Keratinocyte (primary cell): Measurements from ENCODE around the gene SULF2. TPM values are rescaled to one million over a fixed set of nuclear protein-coding genes. Genes with fewer than 3 reads are reported as not detected.

ENCODE experiments used
- DNase-seq: peaks from one replicate; pipeline ENCODE4 v3.0.0-alpha.2; 2011; ENCODE audit warnings: low read depth, missing footprints, low spot score
- FAIRE-seq: peaks from 2 replicates; lab custom pipeline; 2011; peaks lifted over from hg19 to GRCh38; lab: Jason Lieb, UNC
- H2AFZ ChIP-seq: 2 replicates; pipeline ENCODE4 v1.6.0; 2012; ENCODE audit warnings: low read length, control low read depth, inconsistent platforms; ENCODE audit not compliant: control insufficient read depth
- H3K27ac ChIP-seq: 2 replicates; pipeline ENCODE4 v1.5.1; 2011; ENCODE audit warnings: low read length; ENCODE audit not compliant: control insufficient read depth, insufficient read depth
- H3K27me3 ChIP-seq: 3 replicates; pipeline ENCODE4 v1.6.0; 2011; ENCODE audit warnings: low read length; ENCODE audit not compliant: control insufficient read depth, insufficient read depth; ENCODE audit errors: extremely low read depth
- H3K36me3 ChIP-seq, 2 experiments: 2 replicates in 1 of 2; 3 replicates in 1 of 2; pipeline ENCODE4 v1.5.1; 2011; ENCODE audit warnings: low read length in 2 of 2, mild to moderate bottlenecking in 1 of 2; ENCODE audit not compliant: control insufficient read depth in 2 of 2, insufficient read depth in 2 of 2; ENCODE audit errors: extremely low read depth in 1 of 2
- H3K4me1 ChIP-seq: 3 replicates; pipeline ENCODE4 v1.5.1; 2011; ENCODE audit warnings: low read length; ENCODE audit not compliant: control insufficient read depth, insufficient read depth; ENCODE audit errors: extremely low read depth
- H3K4me2 ChIP-seq: 3 replicates; pipeline ENCODE4 v1.6.0; 2011; ENCODE audit warnings: low read depth, low read length; ENCODE audit not compliant: control insufficient read depth, insufficient read depth; ENCODE audit errors: extremely low read depth
- H3K4me3 ChIP-seq, 3 experiments: fragments of 200-600 bp in 1 of 3; sonication (generic) in 1 of 3; 2 replicates in 2 of 3; 3 replicates in 1 of 3; pipeline ENCODE4 v1.5.1; 2011 to 2016; ENCODE audit warnings: low read length in 3 of 3, mild to moderate bottlenecking in 3 of 3, control low read depth in 2 of 3, inconsistent platforms in 1 of 3, low read depth in 1 of 3, mixed read lengths in 1 of 3, mixed run types in 1 of 3, moderate library complexity in 1 of 3; ENCODE audit not compliant: control insufficient read depth in 2 of 3, insufficient read depth in 2 of 3; ENCODE audit errors: extremely low read depth in 1 of 3
- H3K79me2 ChIP-seq: 2 replicates; pipeline ENCODE4 v1.6.0; 2012; ENCODE audit warnings: low read length; ENCODE audit not compliant: control insufficient read depth, insufficient read depth
- H3K9ac ChIP-seq: 3 replicates; pipeline ENCODE4 v1.6.0; 2011; ENCODE audit warnings: low read length; ENCODE audit not compliant: control insufficient read depth, insufficient read depth; ENCODE audit errors: extremely low read depth
- H3K9me1 ChIP-seq: 3 replicates; pipeline ENCODE4 v1.6.0; 2011; ENCODE audit warnings: low read length; ENCODE audit not compliant: control insufficient read depth, insufficient read depth; ENCODE audit errors: extremely low read depth
- H3K9me3 ChIP-seq: 2 replicates; pipeline ENCODE4 v1.5.1; 2012; ENCODE audit warnings: low read depth, low read length; ENCODE audit not compliant: control insufficient read depth
- H4K20me1 ChIP-seq: 3 replicates; pipeline ENCODE4 v1.6.0; 2011; ENCODE audit warnings: low read length; ENCODE audit not compliant: control insufficient read depth, insufficient read depth; ENCODE audit errors: extremely low read depth
- EZH2 ChIP-seq: IDR thresholded peaks from one replicate; pipeline ENCODE4 v1.6.1; 2012; ENCODE audit warnings: inconsistent platforms, mild to moderate bottlenecking, low read length, moderate library complexity
- dilution Hi-C: fragments of 300-500 bp; cut with MboI; formaldehyde crosslinking; loops from one replicate; pipeline ENCODE4 v1.7.0; 2020; ENCODE audit warnings: low sequenced_read_pairs; ENCODE audit not compliant: extremely low pct_ligation_motif_present
- polyA plus RNA-seq, 5 experiments: library from polyadenylated mRNA; depleted of rRNA in 3 of 5; stranded (reverse) in 3 of 5; stranded (forward) in 1 of 5; unstranded in 1 of 5; fragments of >200 nt; gene quantifications; 1 replicate in 1 of 5; 2 replicates in 3 of 5; 3 replicates in 1 of 5; pipeline versions ENCODE4 v1.2.1 to v1.2.3, GENCODE V29; 2011 to 2012; ENCODE audit warnings: missing spikeins in 2 of 5, low read depth in 1 of 5, low replicate concordance in 1 of 5
- TF ChIP-seq, protein P1 (sequence below), 3 experiments: IDR thresholded peaks in 1 of 3; conservative IDR thresholded peaks in 1 of 3; optimal IDR thresholded peaks in 1 of 3; 2 replicates in 2 of 3; 3 replicates in 1 of 3; pipeline versions ENCODE3 to v1.5.1; 2011; ENCODE audit warnings: low read length in 3 of 3, mild to moderate bottlenecking in 3 of 3, moderate library complexity in 2 of 3, control low read depth in 1 of 3, inconsistent platforms in 1 of 3; ENCODE audit not compliant: insufficient read depth in 2 of 3; ENCODE audit errors: extremely low read depth in 1 of 3

SULF2 gene
- polyA plus RNA-seq, 1 donor (not counting 4 experiments of a cell fraction or from before 2014, with no cell fraction given): 64.4 TPM

DNA sequence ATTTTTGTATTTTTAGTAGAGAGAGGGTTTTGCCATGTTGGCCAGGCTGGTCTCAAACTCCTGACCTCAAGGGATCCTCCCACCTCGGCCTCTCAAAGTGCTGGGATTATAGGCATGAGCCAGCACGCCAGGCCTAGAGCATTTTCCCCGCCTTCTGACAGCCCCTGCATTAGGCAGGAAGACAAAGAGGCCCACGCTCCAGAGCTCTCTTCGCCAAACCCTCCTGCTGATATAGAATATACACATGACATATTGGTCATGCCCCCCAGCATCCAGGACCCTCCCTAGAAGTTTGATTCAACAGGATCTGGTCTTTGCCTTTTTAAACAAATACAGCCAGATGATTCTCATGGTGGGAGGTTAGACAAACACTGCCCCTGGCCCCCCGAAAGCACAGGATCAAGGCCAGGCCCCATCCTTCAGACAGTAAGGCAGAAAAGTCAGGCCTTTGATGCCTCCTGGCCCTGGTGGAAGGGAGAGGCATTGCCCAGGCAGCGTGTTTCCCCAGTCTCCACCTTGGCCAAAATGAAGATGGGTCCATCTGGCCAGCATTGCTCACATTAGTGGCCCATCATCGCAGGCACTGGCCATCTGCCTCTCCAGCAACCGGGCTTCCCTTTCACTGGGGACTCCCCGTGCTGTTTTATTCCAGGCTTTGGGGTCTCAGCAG lies 4.4 kb downstream of the SULF2 start:
- Histone ChIP-seq H3K9ac (no peak overlapping the region), H2AFZ (no peak overlapping the region), H4K20me1 (peaks cover 9% of the 10 kb centered on the region), H3K36me3 (peaks cover 6 to 8% of the 10 kb centered on the region in 2 experiments), H3K4me1 (peaks cover 15% of the 10 kb centered on the region), H3K79me2 (peaks cover 88% of the 10 kb centered on the region), H3K4me3 (no peak overlapping the region), H3K9me3 (no peaks in the 10 kb centered on the region), H3K9me1 (no peaks in the 10 kb centered on the region), H3K27ac (no peak overlapping the region), H3K27me3 (no peaks in the 10 kb centered on the region), H3K4me2 (no peak overlapping the region)
- TF ChIP-seq, protein P1, sequence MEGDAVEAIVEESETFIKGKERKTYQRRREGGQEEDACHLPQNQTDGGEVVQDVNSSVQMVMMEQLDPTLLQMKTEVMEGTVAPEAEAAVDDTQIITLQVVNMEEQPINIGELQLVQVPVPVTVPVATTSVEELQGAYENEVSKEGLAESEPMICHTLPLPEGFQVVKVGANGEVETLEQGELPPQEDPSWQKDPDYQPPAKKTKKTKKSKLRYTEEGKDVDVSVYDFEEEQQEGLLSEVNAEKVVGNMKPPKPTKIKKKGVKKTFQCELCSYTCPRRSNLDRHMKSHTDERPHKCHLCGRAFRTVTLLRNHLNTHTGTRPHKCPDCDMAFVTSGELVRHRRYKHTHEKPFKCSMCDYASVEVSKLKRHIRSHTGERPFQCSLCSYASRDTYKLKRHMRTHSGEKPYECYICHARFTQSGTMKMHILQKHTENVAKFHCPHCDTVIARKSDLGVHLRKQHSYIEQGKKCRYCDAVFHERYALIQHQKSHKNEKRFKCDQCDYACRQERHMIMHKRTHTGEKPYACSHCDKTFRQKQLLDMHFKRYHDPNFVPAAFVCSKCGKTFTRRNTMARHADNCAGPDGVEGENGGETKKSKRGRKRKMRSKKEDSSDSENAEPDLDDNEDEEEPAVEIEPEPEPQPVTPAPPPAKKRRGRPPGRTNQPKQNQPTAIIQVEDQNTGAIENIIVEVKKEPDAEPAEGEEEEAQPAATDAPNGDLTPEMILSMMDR (optimal IDR thresholded peaks at IDR 0.05 in 1 of 3, IDR thresholded peaks at IDR 0.05 in 1 of 3, conservative IDR thresholded peaks at IDR 0.05 in 1 of 3; ENCODE audit: extremely low read depth in 1 of 3, insufficient read depth in 2 of 3, low read length in 3 of 3): peak in 1 of 3 experiments; percentile 14
- TF ChIP-seq EZH2: no peak
- FAIRE-seq (no peak), DNase-seq (no peak)
- dilution Hi-C loops: loop anchor here (25.0 kb wide), 1 partner anchor 506 kb away; no protein-coding TSS in a partner anchor

DNA sequence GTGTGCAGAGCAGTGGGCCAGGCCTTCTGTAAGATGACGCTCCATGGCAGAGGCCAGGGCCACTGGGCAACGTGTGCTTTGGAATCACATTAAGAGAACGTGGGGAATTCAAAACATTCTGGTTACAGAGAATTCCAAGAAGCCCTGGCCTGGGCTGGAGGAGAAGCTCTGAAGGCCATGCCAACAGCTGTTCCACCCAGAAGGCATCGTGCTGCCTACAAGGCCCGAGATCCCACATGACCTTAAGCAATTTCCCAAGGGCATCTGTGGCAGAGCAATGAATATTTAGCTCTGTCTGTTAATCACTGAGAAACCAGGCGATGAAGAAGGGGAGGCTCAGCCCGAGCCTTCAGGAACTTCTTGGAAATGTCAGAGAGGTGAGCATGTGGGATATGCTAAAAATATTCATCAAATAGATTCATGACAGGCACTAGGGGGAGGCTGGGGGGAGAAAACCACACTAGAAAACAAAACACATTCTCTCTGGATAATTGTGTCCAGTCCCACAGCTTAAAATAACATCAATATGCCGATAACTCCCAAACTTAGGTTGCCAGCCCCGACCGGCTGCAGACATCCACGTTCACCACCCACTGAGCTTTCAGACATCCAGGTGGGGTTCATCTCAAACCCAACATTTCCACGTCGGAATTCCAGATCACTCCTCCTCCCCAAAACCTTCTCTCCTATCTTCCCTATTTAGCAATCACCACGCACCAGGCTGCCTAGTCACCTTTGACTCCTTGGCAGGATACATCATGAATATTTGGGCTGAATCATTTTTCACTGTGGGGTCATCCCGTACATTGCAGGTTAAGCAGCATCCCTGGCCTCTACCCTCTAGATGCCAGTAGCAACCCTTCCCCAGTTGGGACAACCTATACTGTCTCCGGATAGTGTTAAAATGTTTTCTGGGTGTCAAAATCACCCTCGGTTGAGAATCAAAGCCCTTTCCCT lies 6.6 kb downstream of the SULF2 start:
- Histone ChIP-seq H3K36me3 (peaks cover 8 to 11% of the 10 kb centered on the region in 2 experiments), H3K9me1 (no peaks in the 10 kb centered on the region), H3K4me1 (peaks cover 9% of the 10 kb centered on the region), H3K27ac (no peak overlapping the region), H3K9me3 (no peaks in the 10 kb centered on the region), H3K27me3 (no peaks in the 10 kb centered on the region), H3K9ac (no peak overlapping the region), H4K20me1 (peaks cover 14% of the 10 kb centered on the region), H3K79me2 (peaks cover 97% of the 10 kb centered on the region), H3K4me2 (no peak overlapping the region), H2AFZ (no peak overlapping the region), H3K4me3 (no peak overlapping the region)
- no peak for TF ChIP-seq EZH2
- TF ChIP-seq, protein P1 (optimal IDR thresholded peaks at IDR 0.05 in 1 of 3, IDR thresholded peaks at IDR 0.05 in 1 of 3, conservative IDR thresholded peaks at IDR 0.05 in 1 of 3; ENCODE audit: extremely low read depth in 1 of 3, insufficient read depth in 2 of 3, low read length in 3 of 3): no peak
- no peak for DNase-seq
- dilution Hi-C loops: loop anchor here (25.0 kb wide), 1 partner anchor 509 kb away; no protein-coding TSS in a partner anchor
- FAIRE-seq: no peak
